Tibial artery (tissue), 4 donors: ENCODE data around the gene HEMGN.
"Not testable (repeated sequence)": the region's sequence is repeated elsewhere in the genome, so short reads cannot be mapped to it uniquely, and the experiment has no call there.

Experiments used
- DNase-seq, 2 donors: peaks; one replicate each; pipeline ENCODE4 v3.0.0-alpha.2; 2019
- H3K27ac ChIP-seq, 2 donors: fragments of 200-600 bp; sonication (generic) in 1 of 2; 1 replicate in 1 of 2; 2 replicates in 1 of 2; pipeline ENCODE4 v1.5.1; 2018 to 2019; ENCODE audit warnings: mild to moderate bottlenecking in 1 of 2
- H3K27me3 ChIP-seq, 2 donors: fragments of 200-600 bp; sonication (generic) in 1 of 2; one replicate each; pipeline versions ENCODE4 v1.5.1 to v1.6.0; 2016 to 2019
- H3K36me3 ChIP-seq, 3 donors: fragments of 200-600 bp; sonication (generic) in 2 of 3; one replicate each; pipeline ENCODE4 v1.5.1; 2016 to 2019; ENCODE audit warnings: mild to moderate bottlenecking in 2 of 3
- H3K4me1 ChIP-seq, 4 donors: fragments of 200-600 bp; sonication (generic) in 2 of 4; 1 replicate in 3 of 4; 2 replicates in 1 of 4; pipeline ENCODE4 v1.5.1; 2016 to 2019
- H3K4me3 ChIP-seq, 2 donors: fragments of 200-600 bp; sonication (generic) in 1 of 2; 1 replicate in 1 of 2; 2 replicates in 1 of 2; pipeline ENCODE4 v1.5.1; 2018 to 2019; ENCODE audit warnings: mild to moderate bottlenecking in 2 of 2
- H3K9me3 ChIP-seq, 3 donors: fragments of 200-600 bp; sonication (generic) in 1 of 3; one replicate each; pipeline ENCODE4 v1.5.1; 2016 to 2019
- intact Hi-C: fragments of 100-400 bp; cut with DNase I; formaldehyde crosslinking; loops from one replicate; pipeline ENCODE4 v1.15.0; 2023; ENCODE audit warnings: low total_unique reads
- TF ChIP-seq, protein P1 (sequence below), 2 experiments: fragments of 200-600 bp in 1 of 2; fragments of 450-650 bp in 1 of 2; IDR thresholded peaks; one replicate each; pipeline ENCODE4 v1.5.1; 2017 to 2019; ENCODE audit warnings: antibody characterized with exemption in 2 of 2, mild to moderate bottlenecking in 1 of 2, moderate library complexity in 1 of 2

HEMGN gene

DNA sequence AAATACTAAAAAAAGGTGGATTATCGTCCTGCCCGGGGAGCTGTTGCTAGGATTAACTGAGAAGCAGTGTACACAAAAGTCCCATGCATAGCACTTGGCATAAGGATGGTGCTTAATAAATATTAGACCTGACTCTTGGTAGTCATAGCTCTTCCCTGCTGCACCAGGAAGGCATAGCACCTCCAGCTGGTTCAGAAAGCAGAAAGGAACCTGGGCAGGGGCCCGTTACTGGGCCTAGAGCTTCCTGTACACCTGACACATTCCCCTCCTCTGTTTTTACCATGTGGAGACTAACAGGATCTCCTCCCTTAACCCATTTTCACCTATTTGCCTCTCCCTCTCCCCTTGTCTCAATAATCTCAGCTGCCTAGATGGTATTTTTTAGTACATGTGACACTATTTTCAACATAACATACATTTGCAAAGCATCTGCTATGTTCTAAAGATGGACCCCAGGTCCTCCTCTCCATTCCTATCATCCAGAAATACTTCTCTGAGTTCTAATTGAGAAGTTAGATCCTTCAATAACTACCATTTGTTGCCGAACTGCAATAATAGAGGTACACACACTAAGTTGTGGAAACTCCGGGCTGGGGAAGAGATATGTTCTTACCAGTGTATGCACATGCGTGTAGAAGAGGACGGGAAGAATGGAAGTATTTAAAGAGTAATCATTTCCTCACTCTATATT, 42.0 kb upstream of the HEMGN start:
- no peak overlapping the region for H3K4me3 ChIP-seq
- intact Hi-C loops: loop anchor here (10.0 kb wide), 1 partner anchor 275 kb away; no protein-coding TSS in a partner anchor
- DNase-seq: no peak
- no peaks in the 10 kb centered on the region for H3K27me3 ChIP-seq
- no peaks in the 10 kb centered on the region for H3K9me3 ChIP-seq
- no peak overlapping the region for H3K27ac ChIP-seq
- H3K36me3 ChIP-seq: no peaks in the 10 kb centered on the region
- TF ChIP-seq, protein P1, sequence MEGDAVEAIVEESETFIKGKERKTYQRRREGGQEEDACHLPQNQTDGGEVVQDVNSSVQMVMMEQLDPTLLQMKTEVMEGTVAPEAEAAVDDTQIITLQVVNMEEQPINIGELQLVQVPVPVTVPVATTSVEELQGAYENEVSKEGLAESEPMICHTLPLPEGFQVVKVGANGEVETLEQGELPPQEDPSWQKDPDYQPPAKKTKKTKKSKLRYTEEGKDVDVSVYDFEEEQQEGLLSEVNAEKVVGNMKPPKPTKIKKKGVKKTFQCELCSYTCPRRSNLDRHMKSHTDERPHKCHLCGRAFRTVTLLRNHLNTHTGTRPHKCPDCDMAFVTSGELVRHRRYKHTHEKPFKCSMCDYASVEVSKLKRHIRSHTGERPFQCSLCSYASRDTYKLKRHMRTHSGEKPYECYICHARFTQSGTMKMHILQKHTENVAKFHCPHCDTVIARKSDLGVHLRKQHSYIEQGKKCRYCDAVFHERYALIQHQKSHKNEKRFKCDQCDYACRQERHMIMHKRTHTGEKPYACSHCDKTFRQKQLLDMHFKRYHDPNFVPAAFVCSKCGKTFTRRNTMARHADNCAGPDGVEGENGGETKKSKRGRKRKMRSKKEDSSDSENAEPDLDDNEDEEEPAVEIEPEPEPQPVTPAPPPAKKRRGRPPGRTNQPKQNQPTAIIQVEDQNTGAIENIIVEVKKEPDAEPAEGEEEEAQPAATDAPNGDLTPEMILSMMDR (IDR thresholded peaks at IDR 0.05): no peak
- peaks cover 0 to 9% (median 4%) of the 10 kb centered on the region in 4 donors for H3K4me1 ChIP-seq

DNA sequence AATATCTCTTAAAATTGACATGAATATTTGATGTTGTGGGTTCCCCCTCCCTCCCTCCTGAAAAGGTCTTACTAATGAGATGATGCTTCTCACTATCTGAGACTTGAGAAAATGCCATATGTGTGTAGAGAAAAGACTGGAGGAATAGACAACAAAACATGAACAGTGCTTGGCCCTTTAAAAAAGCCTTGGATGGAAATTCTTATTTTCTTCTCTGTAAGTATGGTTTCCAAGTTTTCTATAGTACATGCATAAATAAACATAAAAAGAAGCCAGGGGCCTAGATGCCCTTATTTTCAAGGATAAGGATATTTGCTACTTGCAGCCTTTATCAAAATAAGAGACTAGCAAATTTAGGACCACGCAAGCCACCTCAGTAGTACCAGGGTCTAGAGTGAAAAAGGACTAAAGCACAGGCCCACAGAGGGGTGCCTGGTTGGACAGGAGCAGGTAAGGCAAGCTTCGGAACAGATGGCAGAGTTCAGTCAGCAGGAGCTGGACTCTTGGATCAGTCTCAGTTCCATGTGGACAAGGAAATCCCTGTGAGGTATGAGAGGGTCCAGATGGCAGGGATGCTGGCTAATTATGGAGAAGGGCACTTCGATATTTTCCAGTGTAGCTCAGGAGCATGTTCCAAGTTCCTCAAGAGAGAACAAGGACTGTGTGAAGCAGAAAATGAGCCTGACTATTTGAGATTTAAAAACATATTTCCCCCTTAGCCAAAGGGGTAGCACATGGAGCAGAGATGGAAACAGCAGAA, 40.6 kb upstream of the HEMGN start:
- intact Hi-C loops: no loop called here
- no peak for DNase-seq

DNA sequence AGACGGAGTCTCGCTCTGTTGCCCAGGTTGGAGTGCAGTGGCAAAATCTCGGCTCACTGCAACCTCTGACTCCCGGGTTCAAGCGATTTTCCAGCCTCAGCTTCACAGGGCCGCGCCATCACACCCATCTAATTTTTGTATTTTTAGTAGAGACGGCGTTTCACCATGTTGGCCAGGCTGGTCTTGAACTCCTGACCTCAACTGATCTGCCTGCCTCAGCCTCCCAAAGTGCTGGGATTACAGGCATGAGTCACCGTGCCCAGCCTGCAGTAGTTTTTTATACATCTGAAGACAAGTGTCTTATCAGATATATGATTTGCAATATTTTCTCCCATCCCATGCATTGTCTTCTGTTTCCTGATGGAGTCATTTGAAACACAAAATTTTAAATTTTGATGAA, 38.7 kb upstream of the HEMGN start:
- H3K27me3 ChIP-seq, H3K9me3 ChIP-seq, H3K4me1 ChIP-seq, H3K27ac ChIP-seq, H3K4me3 ChIP-seq, H3K36me3 ChIP-seq, DNase-seq, intact Hi-C loops: not testable (repeated sequence)

More for the DNA sequence above, 40.6 kb upstream of the HEMGN start:
- Histone ChIP-seq H3K36me3 (no peaks in the 10 kb centered on the region), H3K27ac (no peak overlapping the region), H3K4me1 (peaks cover 0 to 7% (median 3%) of the 10 kb centered on the region in 4 donors), H3K4me3 (no peak overlapping the region), H3K9me3 (no peaks in the 10 kb centered on the region), H3K27me3 (no peaks in the 10 kb centered on the region)
- TF ChIP-seq, protein P1 (IDR thresholded peaks at IDR 0.05): no peak

DNA sequence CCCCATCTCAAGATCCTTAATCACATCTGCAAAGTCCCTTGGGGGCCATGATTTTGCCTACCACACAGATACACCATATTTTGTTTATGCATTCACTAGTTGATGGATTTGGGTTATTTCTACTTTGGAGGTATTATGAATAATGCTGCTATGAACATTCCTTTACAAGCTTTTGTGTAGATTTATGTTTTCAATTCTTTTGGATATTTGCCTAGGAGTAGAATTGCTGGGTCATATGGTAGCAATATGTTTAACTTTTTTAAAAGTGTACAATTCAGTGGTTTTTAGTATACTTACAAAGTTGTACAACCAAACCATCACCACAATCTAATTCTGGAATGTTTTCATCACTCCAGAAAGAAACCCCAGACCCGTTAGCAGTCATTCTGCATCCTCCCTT, 37.4 kb upstream of the HEMGN start:
- Histone ChIP-seq H3K4me1 (no peaks in the 10 kb centered on the region), H3K9me3 (no peaks in the 10 kb centered on the region), H3K4me3 (no peak overlapping the region), H3K27ac (no peak overlapping the region), H3K36me3 (no peaks in the 10 kb centered on the region), H3K27me3 (peaks cover 0 to 16% of the 10 kb centered on the region in 2 donors)
- no peak for DNase-seq
- intact Hi-C loops: no loop called here
- TF ChIP-seq, protein P1 (IDR thresholded peaks at IDR 0.05): no peak

DNA sequence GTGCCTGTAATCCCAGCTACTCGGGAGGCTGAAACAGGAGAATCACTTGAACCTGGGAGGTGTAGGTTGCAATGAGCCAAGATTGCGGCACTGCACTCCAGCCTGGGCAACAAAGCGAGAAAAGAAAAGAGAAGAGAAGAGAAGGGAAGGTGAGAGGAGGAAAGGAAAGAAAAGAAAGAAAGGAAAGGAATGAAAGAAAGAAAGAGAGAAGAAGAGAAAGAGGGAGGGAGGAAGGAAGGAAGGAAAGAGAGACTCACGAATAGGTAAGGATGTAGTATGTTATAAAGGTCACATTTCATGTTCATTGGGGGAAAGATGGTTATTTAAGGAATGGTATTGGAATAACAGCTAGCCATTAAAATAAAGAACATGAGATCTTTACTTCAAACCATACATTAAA, 34.8 kb upstream of the HEMGN start:
- no peak overlapping the region for H3K4me3 ChIP-seq
- H3K27ac ChIP-seq: no peak overlapping the region
- H3K27me3 ChIP-seq: peaks cover 0 to 23% of the 10 kb centered on the region in 2 donors
- DNase-seq: no peak
- intact Hi-C loops: no loop called here
- no peaks in the 10 kb centered on the region for H3K9me3 ChIP-seq
- no peaks in the 10 kb centered on the region for H3K4me1 ChIP-seq
- H3K36me3 ChIP-seq: no peaks in the 10 kb centered on the region
- TF ChIP-seq, protein P1 (IDR thresholded peaks at IDR 0.05): no peak

DNA sequence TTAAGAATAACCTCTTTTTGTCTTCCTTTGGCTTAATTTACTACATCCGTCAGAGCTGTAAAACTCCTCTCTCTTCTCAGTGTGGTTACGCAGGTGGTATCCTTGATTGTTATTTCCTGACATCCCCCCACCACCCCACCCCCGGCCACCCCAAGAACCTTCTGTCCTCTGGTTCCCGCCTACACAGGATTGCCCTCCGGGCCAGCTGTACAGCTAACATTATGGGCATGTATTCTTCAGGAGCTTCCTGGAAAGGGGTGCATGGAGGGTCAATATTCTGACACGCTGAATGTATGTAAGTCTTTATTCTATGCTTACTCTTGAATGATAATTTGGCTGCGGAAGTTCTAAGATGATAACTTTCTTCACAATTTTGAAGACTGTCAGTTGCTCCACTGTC, 32.2 kb upstream of the HEMGN start:
- peaks cover 0 to 32% of the 10 kb centered on the region in 2 donors for H3K27me3 ChIP-seq
- H3K4me1 ChIP-seq: no peaks in the 10 kb centered on the region
- H3K27ac ChIP-seq: no peak overlapping the region
- H3K9me3 ChIP-seq: no peaks in the 10 kb centered on the region
- H3K36me3 ChIP-seq: no peaks in the 10 kb centered on the region
- intact Hi-C loops: no loop called here
- DNase-seq: no peak
- H3K4me3 ChIP-seq: no peak overlapping the region
- TF ChIP-seq, protein P1 (IDR thresholded peaks at IDR 0.05): no peak
